ENCODE data around the gene TNFSF13.
A peak's percentile ranks its signal among the peaks of the same experiment; 100 is the strongest.
"Not testable (repeated sequence)": the region's sequence is repeated elsewhere in the genome, so short reads cannot be mapped to it uniquely, and the experiment has no call there.

TNFSF13 gene

GRCh38 chr17:7589891-7590691, 31.5 kb downstream of the TNFSF13 start, which contains the start of gene SOX15:
TSS of gene SOX15 (minus strand) at chr17:7590094. CDS start at chr17:7589676, 418 bp downstream.
- Histone ChIP-seq H3K4me2 (peak within 1 kb of the TSS; percentile 68), H3K4me1 (peaks cover 26% of the 10 kb centered on the region), H3K27me3 (no peaks in the 10 kb centered on the region), H3K36me3 (peaks cover 85% of the 10 kb centered on the region), H3K9ac (peak within 1 kb of the TSS; percentile 22; the same call in 1 of the 2 replicates), H3K4me3 (no peak within 1 kb of the TSS), H3K9me3 (no peaks in the 10 kb centered on the region), H3K27ac (0 out of 2 replicates have a peak within 1 kb of the TSS, but pooled peaks have one; percentile 10), H4K20me1 (peaks cover 13% of the 10 kb centered on the region; the same call in 1 of the 2 replicates)
- TF ChIP-seq Cebpa-rat (IDR thresholded peaks at IDR 0.05) = no peak

GRCh38 chr17:7590743-7591142, 32.2 kb downstream of the TNFSF13 start:
- Histone ChIP-seq H3K27me3 (no peaks in the 10 kb centered on the region), H4K20me1 (peaks cover 13% of the 10 kb centered on the region; the same call in 1 of the 2 replicates), H3K4me1 (peaks cover 22% of the 10 kb centered on the region), H3K9ac (no peak overlapping the region), H3K4me3 (no peak overlapping the region), H3K4me2 (no peak overlapping the region), H3K36me3 (peaks cover 88% of the 10 kb centered on the region), H3K9me3 (no peaks in the 10 kb centered on the region), H3K27ac (no peak overlapping the region)
- TF ChIP-seq Cebpa-rat (IDR thresholded peaks at IDR 0.05) = no peak

- Histone ChIP-seq H3K4me2 (no peak overlapping the region), H3K4me1 (peaks cover 20% of the 10 kb centered on the region), H4K20me1 (peaks cover 13% of the 10 kb centered on the region; the same call in 1 of the 2 replicates), H3K9me3 (no peaks in the 10 kb centered on the region), H3K4me3 (no peak overlapping the region), H3K36me3 (peaks cover 90% of the 10 kb centered on the region), H3K9ac (no peak overlapping the region), H3K27ac (no peak overlapping the region), H3K27me3 (no peaks in the 10 kb centered on the region)
- TF ChIP-seq Cebpa-rat (IDR thresholded peaks at IDR 0.05) = no peak
Observed at GRCh38 chr17:7591596-7591995, 33.0 kb downstream of the TNFSF13 start.

- TF ChIP-seq Cebpa-rat (IDR thresholded peaks at IDR 0.05) = no peak
- no peak overlapping the region for H3K9ac ChIP-seq
- no peak overlapping the region for H3K27ac ChIP-seq
- no peaks in the 10 kb centered on the region for H3K27me3 ChIP-seq
- H3K9me3 ChIP-seq = no peaks in the 10 kb centered on the region
- H3K36me3 ChIP-seq = peaks cover 90% of the 10 kb centered on the region
- no peak overlapping the region for H3K4me2 ChIP-seq
- peaks cover 13% of the 10 kb centered on the region; the same call in 1 of the 2 replicates for H4K20me1 ChIP-seq
- H3K4me3 ChIP-seq = no peak overlapping the region
- H3K4me1 ChIP-seq = peaks cover 13% of the 10 kb centered on the region
Observed at GRCh38 chr17:7592422-7593021, 34.0 kb downstream of the TNFSF13 start.

- TF ChIP-seq Cebpa-rat (IDR thresholded peaks at IDR 0.05) = no peak
- Histone ChIP-seq H3K9me3 (no peaks in the 10 kb centered on the region), H3K27me3 (no peaks in the 10 kb centered on the region), H3K9ac (no peak overlapping the region), H3K4me2 (no peak overlapping the region), H3K27ac (no peak overlapping the region), H3K4me3 (no peak overlapping the region), H3K4me1 (peaks cover 8% of the 10 kb centered on the region), H3K36me3 (peaks cover 89% of the 10 kb centered on the region), H4K20me1 (peaks cover 13% of the 10 kb centered on the region; the same call in 1 of the 2 replicates)
Observed at GRCh38 chr17:7593296-7593695, 34.7 kb downstream of the TNFSF13 start.

GRCh38 chr17:7597561-7597960, 39.0 kb downstream of the TNFSF13 start:
- not testable (repeated sequence) for H3K4me2 ChIP-seq, H3K4me3 ChIP-seq, H4K20me1 ChIP-seq, H3K9ac ChIP-seq, H3K4me1 ChIP-seq, H3K9me3 ChIP-seq, H3K27me3 ChIP-seq, H3K27ac ChIP-seq
- H3K36me3 ChIP-seq = peaks cover 98% of the 10 kb centered on the region

GRCh38 chr17:7606280-7606679, 47.7 kb downstream of the TNFSF13 start:
- Histone ChIP-seq H3K4me2 (no peak overlapping the region), H3K9ac (no peak overlapping the region), H4K20me1 (peaks cover 50% of the 10 kb centered on the region), H3K4me3 (no peak overlapping the region), H3K9me3 (no peaks in the 10 kb centered on the region), H3K27me3 (no peaks in the 10 kb centered on the region), H3K36me3 (peaks cover 84% of the 10 kb centered on the region), H3K4me1 (no peaks in the 10 kb centered on the region), H3K27ac (no peak overlapping the region)
- no peak for TF ChIP-seq Cebpa-rat (IDR thresholded peaks at IDR 0.05)

GRCh38 chr17:7610641-7611040, 52.1 kb downstream of the TNFSF13 start:
- no peaks in the 10 kb centered on the region for H3K9me3 ChIP-seq
- H3K36me3 ChIP-seq = peaks cover 50% of the 10 kb centered on the region
- H3K4me1 ChIP-seq = peaks cover 27% of the 10 kb centered on the region
- no peaks in the 10 kb centered on the region for H3K27me3 ChIP-seq
- no peak overlapping the region for H3K9ac ChIP-seq
- TF ChIP-seq Cebpa-rat (IDR thresholded peaks at IDR 0.05) = no peak
- no peak overlapping the region for H3K4me2 ChIP-seq
- H4K20me1 ChIP-seq = peaks cover 74% of the 10 kb centered on the region
- no peak overlapping the region for H3K4me3 ChIP-seq
- H3K27ac ChIP-seq = no peak overlapping the region

Measured in BLaER1 (cell line).